H1 (cell line): ENCODE results near the gene CELF1. TPM values are rescaled to one million over a fixed set of nuclear protein-coding genes. Genes with fewer than 3 reads are reported as not detected.

Source experiments
- CTCF ChIA-PET: fragments of 300-600 bp; sonication (Branson Sonifier 250); formaldehyde crosslinking; loops from one replicate; lab custom pipeline; 2021; ENCODE audit not compliant: partially characterized antibody; lab: Charles Lee
- POLR2A ChIA-PET: fragments of 300-600 bp; sonication (Branson Sonifier 250); formaldehyde crosslinking; loops from one replicate; lab custom pipeline; 2021; ENCODE audit warnings: inconsistent platforms; ENCODE audit not compliant: partially characterized antibody; lab: Charles Lee
- DNase-seq, 2 experiments: peaks; one replicate each; pipeline versions ENCODE4 v3.0.0 to v3.0.0-alpha.2; 2010 to 2022; ENCODE audit warnings: low spot score in 2 of 2, low read depth in 1 of 2, mixed read lengths in 1 of 2
- FAIRE-seq: peaks from 2 replicates; lab custom pipeline; 2011; peaks lifted over from hg19 to GRCh38; lab: Jason Lieb, UNC
- H2AFZ ChIP-seq: 2 replicates; pipeline ENCODE4 v1.8.1; 2012; ENCODE audit warnings: low read length, inconsistent platforms
- H2AK5ac ChIP-seq: 2 replicates; pipeline ENCODE4 v1.6.1; 2013; ENCODE audit warnings: low read depth, low read length
- H2BK120ac ChIP-seq: replicated peaks from 2 replicates; pipeline ENCODE3; 2013; ENCODE audit warnings: low read depth, low read length, inconsistent platforms
- H2BK12ac ChIP-seq: 2 replicates; pipeline ENCODE4 v1.6.1; 2013; ENCODE audit warnings: low read depth, low read length
- H2BK15ac ChIP-seq: 2 replicates; pipeline ENCODE4 v1.6.1; 2013; ENCODE audit warnings: low read length
- H2BK20ac ChIP-seq: 2 replicates; pipeline ENCODE4 v1.6.1; 2013; ENCODE audit warnings: low read length
- H2BK5ac ChIP-seq: 2 replicates; pipeline ENCODE4 v1.6.1; 2013; ENCODE audit warnings: low read depth, low read length
- H3K14ac ChIP-seq: 2 replicates; pipeline ENCODE4 v1.6.1; 2013; ENCODE audit warnings: inconsistent platforms; ENCODE audit not compliant: insufficient read length
- H3K18ac ChIP-seq: 2 replicates; pipeline ENCODE4 v1.6.1; 2013; ENCODE audit warnings: low read length; ENCODE audit errors: extremely low read depth
- H3K23ac ChIP-seq: 2 replicates; pipeline ENCODE4 v1.6.1; 2013; ENCODE audit warnings: inconsistent platforms; ENCODE audit not compliant: insufficient read length
- H3K23me2 ChIP-seq: 2 replicates; pipeline ENCODE4 v1.6.1; 2013; ENCODE audit warnings: low read depth, low read length
- H3K27ac ChIP-seq: 2 replicates; pipeline ENCODE4 v1.6.1; 2011; ENCODE audit warnings: low read depth, low read length, inconsistent platforms
- H3K27me3 ChIP-seq, 4 experiments: replicated peaks in 1 of 4; 1 replicate in 1 of 4; 2 replicates in 3 of 4; pipeline versions ENCODE4 v1.6.1 to v1.8.1; 2011 to 2013; ENCODE audit warnings: low read length in 3 of 4, mild to moderate bottlenecking in 3 of 4, inconsistent platforms in 2 of 4, mixed read lengths in 2 of 4, moderate library complexity in 1 of 4; ENCODE audit not compliant: control insufficient read depth in 3 of 4, insufficient read depth in 3 of 4; ENCODE audit errors: extremely low read depth in 1 of 4
- H3K36me3 ChIP-seq, 4 experiments: 2 replicates each; pipeline versions ENCODE4 v1.6.1 to v1.8.1; 2011 to 2013; ENCODE audit warnings: mild to moderate bottlenecking in 4 of 4, low read length in 3 of 4, moderate library complexity in 2 of 4, control low read depth in 1 of 4, inconsistent platforms in 1 of 4; ENCODE audit not compliant: insufficient read depth in 4 of 4, control insufficient read depth in 2 of 4
- H3K4ac ChIP-seq: replicated peaks from 2 replicates; pipeline ENCODE3; 2013; ENCODE audit warnings: low read length, low read depth, mixed read lengths, inconsistent platforms; ENCODE audit not compliant: insufficient read length
- H3K4me1 ChIP-seq, 4 experiments: replicated peaks in 1 of 4; 1 replicate in 1 of 4; 2 replicates in 3 of 4; pipeline versions ENCODE4 v1.6.1 to v1.8.1; 2011 to 2013; ENCODE audit warnings: low read length in 3 of 4, inconsistent platforms in 2 of 4, mixed read lengths in 1 of 4; ENCODE audit not compliant: insufficient read depth in 4 of 4, control insufficient read depth in 3 of 4
- H3K4me2 ChIP-seq, 2 experiments: 2 replicates each; pipeline versions ENCODE4 v1.6.1 to v1.8.1; 2011 to 2013; ENCODE audit warnings: low read depth in 2 of 2, low read length in 2 of 2, control low read depth in 1 of 2, inconsistent platforms in 1 of 2, mild to moderate bottlenecking in 1 of 2; ENCODE audit not compliant: insufficient read depth in 1 of 2
- H3K4me3 ChIP-seq, 4 experiments: fragments of 200-600, 300-600 bp in 1 of 4; sonication (generic), shearing (Covaris generic), sonication (Bioruptor Twin) in 1 of 4; 2 replicates each; pipeline versions ENCODE4 v1.5.1 to v1.8.1; 2011 to 2016; ENCODE audit warnings: low read length in 4 of 4, low read depth in 3 of 4, control low read depth in 2 of 4, inconsistent platforms in 2 of 4, mild to moderate bottlenecking in 2 of 4, mixed read lengths in 1 of 4, moderate library complexity in 1 of 4; ENCODE audit not compliant: insufficient read depth in 2 of 4; ENCODE audit errors: extremely low read depth in 1 of 4
- H3K56ac ChIP-seq: replicated peaks from 2 replicates; pipeline ENCODE3; 2013; ENCODE audit warnings: low read depth, mild to moderate bottlenecking, mixed read lengths, low read length, inconsistent platforms; ENCODE audit not compliant: insufficient read length
- H3K79me1 ChIP-seq: 2 replicates; pipeline ENCODE4 v1.6.1; 2013; ENCODE audit warnings: low read depth, low read length, control low read depth
- H3K79me2 ChIP-seq, 2 experiments: 2 replicates each; pipeline versions ENCODE4 v1.6.1 to v1.8.1; 2012 to 2013; ENCODE audit warnings: low read length in 2 of 2, mild to moderate bottlenecking in 2 of 2, inconsistent platforms in 1 of 2; ENCODE audit not compliant: insufficient read depth in 2 of 2, control insufficient read depth in 1 of 2
- H3K9ac ChIP-seq, 4 experiments: replicated peaks in 1 of 4; 1 replicate in 1 of 4; 2 replicates in 3 of 4; pipeline versions ENCODE4 v1.6.1 to v1.8.1; 2011 to 2013; ENCODE audit warnings: low read depth in 3 of 4, low read length in 3 of 4, control low read depth in 2 of 4, mild to moderate bottlenecking in 2 of 4, moderate library complexity in 2 of 4, inconsistent platforms in 1 of 4; ENCODE audit errors: extremely low read depth in 1 of 4
- H3K9me3 ChIP-seq, 2 experiments: 2 replicates each; pipeline versions ENCODE4 v1.6.1 to v1.8.1; 2012 to 2013; ENCODE audit warnings: mild to moderate bottlenecking in 2 of 2, moderate library complexity in 2 of 2, control low read depth in 1 of 2, inconsistent platforms in 1 of 2, low read depth in 1 of 2, low read length in 1 of 2, mixed read lengths in 1 of 2; ENCODE audit not compliant: insufficient read depth in 2 of 2
- H4K20me1 ChIP-seq, 2 experiments: replicated peaks in 1 of 2; 2 replicates each; pipeline versions ENCODE3 to v1.8.1; 2011 to 2013; ENCODE audit warnings: inconsistent platforms in 2 of 2, low read length in 2 of 2, mild to moderate bottlenecking in 1 of 2; ENCODE audit not compliant: insufficient read depth in 2 of 2, control insufficient read depth in 1 of 2
- H4K5ac ChIP-seq: 2 replicates; pipeline ENCODE4 v1.6.1; 2013; ENCODE audit warnings: low read length, low read depth, mixed read lengths, inconsistent platforms; ENCODE audit not compliant: insufficient read length
- H4K8ac ChIP-seq: 2 replicates; pipeline ENCODE4 v1.8.0; 2013; ENCODE audit warnings: mild to moderate bottlenecking, moderate library complexity, low read length, inconsistent platforms; ENCODE audit not compliant: insufficient read depth; ENCODE audit errors: extremely low read depth
- H4K91ac ChIP-seq: replicated peaks from 2 replicates; pipeline ENCODE3; 2013; ENCODE audit warnings: low read length, mixed read lengths, inconsistent platforms; ENCODE audit not compliant: insufficient read length
- KDM4A ChIP-seq: IDR thresholded peaks from one replicate; pipeline ENCODE4 v1.7.1; 2012; ENCODE audit warnings: low read depth, mild to moderate bottlenecking, moderate library complexity, low read length, inconsistent platforms; ENCODE audit not compliant: severe bottlenecking
- NRF1 ChIP-seq: IDR thresholded peaks from 2 replicates; pipeline ENCODE4 v1.6.1; 2011; ENCODE audit warnings: mild to moderate bottlenecking, low read depth, low read length, improper control_type of control experiment
- WGBS, 2 experiments: shearing (Covaris generic) in 1 of 2; methylation state at CpG; one replicate each; pipeline versions ENCODE4 v1.1.6 to v1.1.7; 2013 to 2015; ENCODE audit warnings: low lambda C conversion rate in 2 of 2, mixed read lengths in 2 of 2, inconsistent platforms in 1 of 2, low coverage in 1 of 2, missing lambda C conversion rate in 1 of 2; ENCODE audit not compliant: insufficient replicate concordance in 2 of 2, insufficient coverage in 1 of 2, insufficient read length in 1 of 2; ENCODE audit errors: extremely low coverage in 1 of 2, missing lambda C conversion rate in 1 of 2; 5-methylcytosine and 5-hydroxymethylcytosine counted together
- polyA plus RNA-seq, 7 experiments: library from polyadenylated mRNA; depleted of rRNA in 3 of 7; stranded (reverse) in 5 of 7; unstranded in 2 of 7; fragments of >200 nt in 5 of 7; fragments of 200-250 nt in 2 of 7; gene quantifications; 1 replicate in 5 of 7; 2 replicates in 1 of 7; 4 replicates in 1 of 7; pipeline versions ENCODE4 v1.2.1 to v1.2.3, GENCODE V29; 2011 to 2013; ENCODE audit warnings: missing spikeins in 2 of 7, mixed read lengths in 2 of 7
- total RNA-seq: library from RNA; stranded (reverse); fragmentation: NEBNext Ultra II Directional; extraction: Animal tissue kit (Norgen Biotek cat#: 25700); gene quantifications from 2 replicates; pipeline ENCODE4 v1.2.1, GENCODE V29; 2021

Gene CELF1
- total and polyA plus RNA-seq, 2 of the 8 experiments (the other 6 are each of a cell fraction or from before 2014, with no cell fraction given) = 131 to 197 TPM

GRCh38 chr11:47468598-47469214 lies 84.2 kb downstream of the CELF1 start:
- H2BK120ac ChIP-seq = no peak overlapping the region
- no peak overlapping the region for H3K4me3 ChIP-seq
- H2BK5ac ChIP-seq = no peak overlapping the region
- H3K79me1 ChIP-seq = peaks cover 10% of the 10 kb centered on the region
- H3K23me2 ChIP-seq = no peaks in the 10 kb centered on the region
- no peak overlapping the region for H3K56ac ChIP-seq
- no peak overlapping the region for H2BK15ac ChIP-seq
- H3K9ac ChIP-seq = no peak overlapping the region
- DNase-seq (no peak), FAIRE-seq (no peak)
- no peak overlapping the region for H3K27ac ChIP-seq
- H3K4me1 ChIP-seq = peaks cover 11 to 37% (median 23%) of the 10 kb centered on the region in 4 experiments
- no peak overlapping the region for H3K4ac ChIP-seq
- H4K5ac ChIP-seq = no peak overlapping the region
- H3K27me3 ChIP-seq = no peaks in the 10 kb centered on the region
- H4K91ac ChIP-seq = no peak overlapping the region
- no peak overlapping the region for H3K18ac ChIP-seq
- H3K9me3 ChIP-seq = no peaks in the 10 kb centered on the region
- 93% methylated on average over 8 of the region's 8 CpGs; no CpG with 5 or more reads in 1 of the 2 experiments for WGBS, 2 experiments
- ChIA-PET CTCF (no interaction called here), POLR2A (interaction anchor here (1.1 to 1.6 kb wide), 4 partner anchors 10 to 150 kb away, joined by 3 to 4 read pairs (median 3); no protein-coding TSS in a partner anchor)
- H2BK20ac ChIP-seq = no peak overlapping the region
- peaks cover 0 to 20% of the 10 kb centered on the region in 2 experiments for H4K20me1 ChIP-seq
- no peak overlapping the region for H2BK12ac ChIP-seq
- no peak overlapping the region for H2AFZ ChIP-seq
- H3K79me2 ChIP-seq = peaks cover 0 to 16% of the 10 kb centered on the region in 2 experiments; a peak in 2 of 4 replicates
- H3K4me2 ChIP-seq = peak overlapping the region in 1 of 2 experiments; percentile 40; a peak in 1 of 4 replicates
- no peak overlapping the region for H2AK5ac ChIP-seq
- H3K36me3 ChIP-seq = peaks cover 16 to 64% (median 36%) of the 10 kb centered on the region in 4 experiments
- no peak overlapping the region for H3K14ac ChIP-seq
- no peak overlapping the region for H3K23ac ChIP-seq
- H4K8ac ChIP-seq = no peak overlapping the region
- TF ChIP-seq KDM4A (no peak), NRF1 (no peak)
